ENCODE data around the gene SUOX. TPM values are rescaled to one million over a fixed set of nuclear protein-coding genes. Genes with fewer than 3 reads are reported as not detected.
"Not testable (repeated sequence)": the region's sequence is repeated elsewhere in the genome, so short reads cannot be mapped to it uniquely, and the experiment has no call there.

SUOX gene
- total RNA-seq, 1 experiment from 2014 or later: 11.0 TPM

- no peaks in the 10 kb centered on the region for H4K20me1 ChIP-seq (ENCODE audit: insufficient read depth, low read depth, low read length)
- H3K79me2 ChIP-seq (ENCODE audit: low read length): peaks cover 38% of the 10 kb centered on the region
Observed at GRCh38 chr12:55974308-55974730, 22.8 kb upstream of the SUOX start.

GRCh38 chr12:55978393-55978792, 18.7 kb upstream of the SUOX start:
- H3K9me2 ChIP-seq (replicated peaks; ENCODE audit: insufficient read depth, low read length): no peaks in the 10 kb centered on the region
- H3K4me2 ChIP-seq (ENCODE audit: low read depth, low read length, poor library complexity, severe bottlenecking): no peak overlapping the region
- no peak overlapping the region for H3K27ac ChIP-seq (ENCODE audit: low read length)
- peaks cover 23% of the 10 kb centered on the region for H3K4me1 ChIP-seq (ENCODE audit: low read length)
- peaks cover 6% of the 10 kb centered on the region; the same call in 1 of the 2 replicates for H3K36me3 ChIP-seq (ENCODE audit: insufficient read depth, low read length)
- no peaks in the 10 kb centered on the region for H3K9me3 ChIP-seq (ENCODE audit: low read length)
- H4K20me1 ChIP-seq (ENCODE audit: insufficient read depth, low read depth, low read length): no peaks in the 10 kb centered on the region
- no peak overlapping the region for H3K9ac ChIP-seq (ENCODE audit: low read length)
- H2AFZ ChIP-seq (ENCODE audit: low read length): no peak overlapping the region
- DNase-seq: no peak
- H3K27me3 ChIP-seq (ENCODE audit: low read length): no peaks in the 10 kb centered on the region
- peaks cover 48% of the 10 kb centered on the region for H3K79me2 ChIP-seq (ENCODE audit: low read length)
- no peak overlapping the region for H3K4me3 ChIP-seq (ENCODE audit: low read length)

More at GRCh38 chr12:55974308-55974730, 22.8 kb upstream of the SUOX start:
- Histone ChIP-seq H3K9me2 (replicated peaks; ENCODE audit: insufficient read depth, low read length) (no peaks in the 10 kb centered on the region), H3K27ac (ENCODE audit: low read length) (peak overlapping the region; percentile 76), H3K4me2 (ENCODE audit: low read depth, low read length, poor library complexity, severe bottlenecking) (peak overlapping the region; percentile 97), H3K9me3 (ENCODE audit: low read length) (no peaks in the 10 kb centered on the region), H3K4me1 (ENCODE audit: low read length) (peaks cover 45% of the 10 kb centered on the region), H3K27me3 (ENCODE audit: low read length) (no peaks in the 10 kb centered on the region), H3K4me3 (ENCODE audit: low read length) (peak overlapping the region; percentile 94), H3K36me3 (ENCODE audit: insufficient read depth, low read length) (peaks cover 6% of the 10 kb centered on the region; the same call in 1 of the 2 replicates), H2AFZ (ENCODE audit: low read length) (peak overlapping the region; percentile 43), H3K9ac (ENCODE audit: low read length) (peak overlapping the region; percentile 95)
- peak; percentile 81 for DNase-seq

GRCh38 chr12:55979069-55979468, 18.0 kb upstream of the SUOX start:
- H3K79me2 ChIP-seq (ENCODE audit: low read length): peaks cover 48% of the 10 kb centered on the region
- H3K4me3 ChIP-seq (ENCODE audit: low read length): no peak overlapping the region

GRCh38 chr12:55981882-55982281, 15.2 kb upstream of the SUOX start:
- not testable (repeated sequence) for H3K27me3 ChIP-seq (ENCODE audit: low read length); H3K9ac ChIP-seq (ENCODE audit: low read length)
- peaks cover 22% of the 10 kb centered on the region for H3K79me2 ChIP-seq (ENCODE audit: low read length)

More at GRCh38 chr12:55979069-55979468, 18.0 kb upstream of the SUOX start:
- no peak for DNase-seq
- H2AFZ ChIP-seq (ENCODE audit: low read length): no peak overlapping the region
- no peak overlapping the region for H3K9ac ChIP-seq (ENCODE audit: low read length)
- no peak overlapping the region for H3K27ac ChIP-seq (ENCODE audit: low read length)
- H3K4me2 ChIP-seq (ENCODE audit: low read depth, low read length, poor library complexity, severe bottlenecking): no peak overlapping the region
- no peaks in the 10 kb centered on the region for H4K20me1 ChIP-seq (ENCODE audit: insufficient read depth, low read depth, low read length)
- H3K9me2 ChIP-seq (replicated peaks; ENCODE audit: insufficient read depth, low read length): no peaks in the 10 kb centered on the region
- H3K36me3 ChIP-seq (ENCODE audit: insufficient read depth, low read length): peaks cover 6% of the 10 kb centered on the region; the same call in 1 of the 2 replicates
- no peaks in the 10 kb centered on the region for H3K27me3 ChIP-seq (ENCODE audit: low read length)
- H3K4me1 ChIP-seq (ENCODE audit: low read length): peaks cover 26% of the 10 kb centered on the region
- no peaks in the 10 kb centered on the region for H3K9me3 ChIP-seq (ENCODE audit: low read length)

GRCh38 chr12:55982319-55982936, 14.6 kb upstream of the SUOX start:
- Histone ChIP-seq H3K36me3 (ENCODE audit: insufficient read depth, low read length) (no peaks in the 10 kb centered on the region; the same call in 1 of the 2 replicates), H3K9ac (ENCODE audit: low read length) (no peak overlapping the region), H3K27ac (ENCODE audit: low read length) (peak overlapping the region; percentile 58), H3K79me2 (ENCODE audit: low read length) (peaks cover 16% of the 10 kb centered on the region), H3K9me3 (ENCODE audit: low read length) (no peaks in the 10 kb centered on the region), H2AFZ (ENCODE audit: low read length) (no peak overlapping the region), H3K4me3 (ENCODE audit: low read length) (no peak overlapping the region), H4K20me1 (ENCODE audit: insufficient read depth, low read depth, low read length) (no peaks in the 10 kb centered on the region), H3K4me2 (ENCODE audit: low read depth, low read length, poor library complexity, severe bottlenecking) (no peak overlapping the region), H3K4me1 (ENCODE audit: low read length) (peaks cover 25% of the 10 kb centered on the region), H3K27me3 (ENCODE audit: low read length) (no peaks in the 10 kb centered on the region), H3K9me2 (replicated peaks; ENCODE audit: insufficient read depth, low read length) (no peaks in the 10 kb centered on the region)
- no peak for DNase-seq

More at GRCh38 chr12:55981882-55982281, 15.2 kb upstream of the SUOX start:
- not testable (repeated sequence) for H3K4me2 ChIP-seq (ENCODE audit: low read depth, low read length, poor library complexity, severe bottlenecking); H3K9me2 ChIP-seq (replicated peaks; ENCODE audit: insufficient read depth, low read length); H2AFZ ChIP-seq (ENCODE audit: low read length); H3K9me3 ChIP-seq (ENCODE audit: low read length); H3K36me3 ChIP-seq (ENCODE audit: insufficient read depth, low read length); H3K4me3 ChIP-seq (ENCODE audit: low read length); DNase-seq; H4K20me1 ChIP-seq (ENCODE audit: insufficient read depth, low read depth, low read length); H3K27ac ChIP-seq (ENCODE audit: low read length)
- H3K4me1 ChIP-seq (ENCODE audit: low read length): peaks cover 25% of the 10 kb centered on the region

GRCh38 chr12:55983232-55983842, 13.7 kb upstream of the SUOX start:
- Histone ChIP-seq H3K27me3 (ENCODE audit: low read length) (no peaks in the 10 kb centered on the region), H3K4me3 (ENCODE audit: low read length) (no peak overlapping the region), H3K9me3 (ENCODE audit: low read length) (no peaks in the 10 kb centered on the region), H3K79me2 (ENCODE audit: low read length) (peaks cover 11% of the 10 kb centered on the region), H2AFZ (ENCODE audit: low read length) (no peak overlapping the region), H3K27ac (ENCODE audit: low read length) (peak overlapping the region; percentile 58), H3K9ac (ENCODE audit: low read length) (no peak overlapping the region), H3K9me2 (replicated peaks; ENCODE audit: insufficient read depth, low read length) (no peaks in the 10 kb centered on the region), H3K36me3 (ENCODE audit: insufficient read depth, low read length) (no peaks in the 10 kb centered on the region; the same call in 1 of the 2 replicates), H3K4me2 (ENCODE audit: low read depth, low read length, poor library complexity, severe bottlenecking) (no peak overlapping the region), H4K20me1 (ENCODE audit: insufficient read depth, low read depth, low read length) (no peaks in the 10 kb centered on the region), H3K4me1 (ENCODE audit: low read length) (peaks cover 25% of the 10 kb centered on the region)
- DNase-seq: peak; percentile 57

- no peak overlapping the region for H3K4me2 ChIP-seq (ENCODE audit: low read depth, low read length, poor library complexity, severe bottlenecking)
- H3K36me3 ChIP-seq (ENCODE audit: insufficient read depth, low read length): no peaks in the 10 kb centered on the region; the same call in 1 of the 2 replicates
- H3K9me3 ChIP-seq (ENCODE audit: low read length): no peaks in the 10 kb centered on the region
- no peak overlapping the region for H3K4me3 ChIP-seq (ENCODE audit: low read length)
- H3K9ac ChIP-seq (ENCODE audit: low read length): no peak overlapping the region
- no peaks in the 10 kb centered on the region for H3K27me3 ChIP-seq (ENCODE audit: low read length)
- H3K4me1 ChIP-seq (ENCODE audit: low read length): peaks cover 25% of the 10 kb centered on the region
- no peaks in the 10 kb centered on the region for H4K20me1 ChIP-seq (ENCODE audit: insufficient read depth, low read depth, low read length)
- peaks cover 7% of the 10 kb centered on the region; the same call in 1 of the 2 replicates for H3K79me2 ChIP-seq (ENCODE audit: low read length)
- H3K9me2 ChIP-seq (replicated peaks; ENCODE audit: insufficient read depth, low read length): no peaks in the 10 kb centered on the region
- no peak overlapping the region for H2AFZ ChIP-seq (ENCODE audit: low read length)
- H3K27ac ChIP-seq (ENCODE audit: low read length): peak overlapping the region; percentile 32
- no peak for DNase-seq
Observed at GRCh38 chr12:55984861-55985260, 12.2 kb upstream of the SUOX start.

- Histone ChIP-seq H2AFZ (ENCODE audit: low read length) (no peak overlapping the region), H3K4me1 (ENCODE audit: low read length) (peaks cover 25% of the 10 kb centered on the region), H3K9me2 (replicated peaks; ENCODE audit: insufficient read depth, low read length) (no peaks in the 10 kb centered on the region), H3K4me2 (ENCODE audit: low read depth, low read length, poor library complexity, severe bottlenecking) (no peak overlapping the region), H3K36me3 (ENCODE audit: insufficient read depth, low read length) (no peaks in the 10 kb centered on the region; the same call in 1 of the 2 replicates), H3K4me3 (ENCODE audit: low read length) (no peak overlapping the region), H3K27ac (ENCODE audit: low read length) (peak overlapping the region; percentile 32), H3K79me2 (ENCODE audit: low read length) (peaks cover 7% of the 10 kb centered on the region; the same call in 1 of the 2 replicates), H3K27me3 (ENCODE audit: low read length) (no peaks in the 10 kb centered on the region), H3K9me3 (ENCODE audit: low read length) (no peaks in the 10 kb centered on the region), H3K9ac (ENCODE audit: low read length) (no peak overlapping the region), H4K20me1 (ENCODE audit: insufficient read depth, low read depth, low read length) (no peaks in the 10 kb centered on the region)
- DNase-seq: no peak
Observed at GRCh38 chr12:55985341-55985740, 11.7 kb upstream of the SUOX start.

All from Karpas-422 (cell line).